SK-N-SH (cell line): ENCODE data around the gene TM9SF3.

Source experiments
- EP300 ChIP-seq, 2 experiments: IDR thresholded peaks; 2 replicates each; pipeline versions ENCODE4 v1.4.0 to v1.6.1; 2012; ENCODE audit warnings: borderline replicate concordance in 1 of 2, low read depth in 1 of 2, low read length in 1 of 2
- GABPA ChIP-seq: IDR thresholded peaks from 2 replicates; pipeline ENCODE4 v1.4.0; 2012; ENCODE audit warnings: low read depth, mild to moderate bottlenecking
- MXI1 ChIP-seq: IDR thresholded peaks from 2 replicates; pipeline ENCODE4 v1.6.1; 2012; ENCODE audit warnings: mild to moderate bottlenecking, low read depth, low read length, improper control_type of control experiment
- POLR2AphosphoS5 ChIP-seq: IDR thresholded peaks from 2 replicates; pipeline ENCODE4 v1.6.1; 2012; ENCODE audit warnings: low read depth, low read length
- RAD21 ChIP-seq: IDR thresholded peaks from 2 replicates; pipeline ENCODE4 v1.6.1; 2012; ENCODE audit warnings: mild to moderate bottlenecking, low read length
- SMC3 ChIP-seq: IDR thresholded peaks from 2 replicates; pipeline ENCODE4 v1.6.1; 2012; ENCODE audit warnings: low read depth, low read length, improper control_type of control experiment
- TCF12 ChIP-seq: IDR thresholded peaks from 2 replicates; pipeline ENCODE4 v1.4.0; 2012
- YY1 ChIP-seq: IDR thresholded peaks from 2 replicates; pipeline ENCODE4 v1.4.0; 2012; ENCODE audit warnings: low read depth, mild to moderate bottlenecking
- TF ChIP-seq, protein P1 (sequence below): fragments of 150-350 bp; IDR thresholded peaks from 2 replicates; pipeline ENCODE4 v1.6.1; 2017; ENCODE audit warnings: antibody characterized with exemption, low read length, low read depth, borderline replicate concordance
- TF ChIP-seq, protein P2 (sequence below): IDR thresholded peaks from 2 replicates; pipeline ENCODE4 v1.6.1; 2012; ENCODE audit warnings: mild to moderate bottlenecking, low read depth, low read length, moderate library complexity
- TF ChIP-seq, protein P3 (sequence below): fragments of 200-600 bp; sonication (generic); IDR thresholded peaks from 2 replicates; pipeline ENCODE4 v1.6.1; 2017; ENCODE audit warnings: antibody characterized with exemption, mild to moderate bottlenecking, moderate library complexity
- TF ChIP-seq, protein P4 (sequence below): IDR thresholded peaks from 2 replicates; pipeline ENCODE4; 2012

DNA sequence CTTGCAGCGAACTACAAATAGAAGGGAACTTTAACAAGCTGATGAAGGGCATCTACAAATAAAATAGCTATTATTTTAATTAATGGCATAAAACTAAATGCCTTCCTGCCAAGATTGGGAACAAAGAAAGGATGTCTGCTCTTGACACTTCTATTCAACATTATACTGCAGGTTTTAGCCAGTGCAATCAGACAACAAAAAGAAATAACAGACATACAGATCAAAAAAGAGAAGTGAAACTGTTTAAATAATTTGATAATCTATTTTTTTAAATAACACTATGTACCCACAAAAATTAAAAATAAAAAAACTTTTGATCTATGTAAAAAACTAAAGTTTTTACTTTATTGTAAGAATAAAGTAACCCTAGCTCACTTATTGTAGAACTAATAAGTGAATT is 50.7 kb downstream of the TM9SF3 start:
- TF ChIP-seq RAD21 (no peak), EP300 (IDR thresholded peaks at IDR 0.05; ENCODE audit: borderline replicate concordance in 1 of 2, low read depth in 1 of 2, low read length in 1 of 2) (no peak), POLR2AphosphoS5 (no peak), YY1 (no peak), GABPA (no peak), MXI1 (no peak), SMC3 (no peak), TCF12 (no peak)
- TF ChIP-seq, protein P1, sequence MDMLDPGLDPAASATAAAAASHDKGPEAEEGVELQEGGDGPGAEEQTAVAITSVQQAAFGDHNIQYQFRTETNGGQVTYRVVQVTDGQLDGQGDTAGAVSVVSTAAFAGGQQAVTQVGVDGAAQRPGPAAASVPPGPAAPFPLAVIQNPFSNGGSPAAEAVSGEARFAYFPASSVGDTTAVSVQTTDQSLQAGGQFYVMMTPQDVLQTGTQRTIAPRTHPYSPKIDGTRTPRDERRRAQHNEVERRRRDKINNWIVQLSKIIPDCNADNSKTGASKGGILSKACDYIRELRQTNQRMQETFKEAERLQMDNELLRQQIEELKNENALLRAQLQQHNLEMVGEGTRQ = no peak
- TF ChIP-seq, protein P2, sequence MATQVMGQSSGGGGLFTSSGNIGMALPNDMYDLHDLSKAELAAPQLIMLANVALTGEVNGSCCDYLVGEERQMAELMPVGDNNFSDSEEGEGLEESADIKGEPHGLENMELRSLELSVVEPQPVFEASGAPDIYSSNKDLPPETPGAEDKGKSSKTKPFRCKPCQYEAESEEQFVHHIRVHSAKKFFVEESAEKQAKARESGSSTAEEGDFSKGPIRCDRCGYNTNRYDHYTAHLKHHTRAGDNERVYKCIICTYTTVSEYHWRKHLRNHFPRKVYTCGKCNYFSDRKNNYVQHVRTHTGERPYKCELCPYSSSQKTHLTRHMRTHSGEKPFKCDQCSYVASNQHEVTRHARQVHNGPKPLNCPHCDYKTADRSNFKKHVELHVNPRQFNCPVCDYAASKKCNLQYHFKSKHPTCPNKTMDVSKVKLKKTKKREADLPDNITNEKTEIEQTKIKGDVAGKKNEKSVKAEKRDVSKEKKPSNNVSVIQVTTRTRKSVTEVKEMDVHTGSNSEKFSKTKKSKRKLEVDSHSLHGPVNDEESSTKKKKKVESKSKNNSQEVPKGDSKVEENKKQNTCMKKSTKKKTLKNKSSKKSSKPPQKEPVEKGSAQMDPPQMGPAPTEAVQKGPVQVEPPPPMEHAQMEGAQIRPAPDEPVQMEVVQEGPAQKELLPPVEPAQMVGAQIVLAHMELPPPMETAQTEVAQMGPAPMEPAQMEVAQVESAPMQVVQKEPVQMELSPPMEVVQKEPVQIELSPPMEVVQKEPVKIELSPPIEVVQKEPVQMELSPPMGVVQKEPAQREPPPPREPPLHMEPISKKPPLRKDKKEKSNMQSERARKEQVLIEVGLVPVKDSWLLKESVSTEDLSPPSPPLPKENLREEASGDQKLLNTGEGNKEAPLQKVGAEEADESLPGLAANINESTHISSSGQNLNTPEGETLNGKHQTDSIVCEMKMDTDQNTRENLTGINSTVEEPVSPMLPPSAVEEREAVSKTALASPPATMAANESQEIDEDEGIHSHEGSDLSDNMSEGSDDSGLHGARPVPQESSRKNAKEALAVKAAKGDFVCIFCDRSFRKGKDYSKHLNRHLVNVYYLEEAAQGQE = no peak
- TF ChIP-seq, protein P3, sequence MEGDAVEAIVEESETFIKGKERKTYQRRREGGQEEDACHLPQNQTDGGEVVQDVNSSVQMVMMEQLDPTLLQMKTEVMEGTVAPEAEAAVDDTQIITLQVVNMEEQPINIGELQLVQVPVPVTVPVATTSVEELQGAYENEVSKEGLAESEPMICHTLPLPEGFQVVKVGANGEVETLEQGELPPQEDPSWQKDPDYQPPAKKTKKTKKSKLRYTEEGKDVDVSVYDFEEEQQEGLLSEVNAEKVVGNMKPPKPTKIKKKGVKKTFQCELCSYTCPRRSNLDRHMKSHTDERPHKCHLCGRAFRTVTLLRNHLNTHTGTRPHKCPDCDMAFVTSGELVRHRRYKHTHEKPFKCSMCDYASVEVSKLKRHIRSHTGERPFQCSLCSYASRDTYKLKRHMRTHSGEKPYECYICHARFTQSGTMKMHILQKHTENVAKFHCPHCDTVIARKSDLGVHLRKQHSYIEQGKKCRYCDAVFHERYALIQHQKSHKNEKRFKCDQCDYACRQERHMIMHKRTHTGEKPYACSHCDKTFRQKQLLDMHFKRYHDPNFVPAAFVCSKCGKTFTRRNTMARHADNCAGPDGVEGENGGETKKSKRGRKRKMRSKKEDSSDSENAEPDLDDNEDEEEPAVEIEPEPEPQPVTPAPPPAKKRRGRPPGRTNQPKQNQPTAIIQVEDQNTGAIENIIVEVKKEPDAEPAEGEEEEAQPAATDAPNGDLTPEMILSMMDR = no peak
- TF ChIP-seq, protein P4, sequence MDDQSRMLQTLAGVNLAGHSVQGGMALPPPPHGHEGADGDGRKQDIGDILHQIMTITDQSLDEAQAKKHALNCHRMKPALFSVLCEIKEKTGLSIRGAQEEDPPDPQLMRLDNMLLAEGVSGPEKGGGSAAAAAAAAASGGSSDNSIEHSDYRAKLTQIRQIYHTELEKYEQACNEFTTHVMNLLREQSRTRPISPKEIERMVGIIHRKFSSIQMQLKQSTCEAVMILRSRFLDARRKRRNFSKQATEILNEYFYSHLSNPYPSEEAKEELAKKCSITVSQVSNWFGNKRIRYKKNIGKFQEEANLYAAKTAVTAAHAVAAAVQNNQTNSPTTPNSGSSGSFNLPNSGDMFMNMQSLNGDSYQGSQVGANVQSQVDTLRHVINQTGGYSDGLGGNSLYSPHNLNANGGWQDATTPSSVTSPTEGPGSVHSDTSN = no peak
